GM18907 (cell line): Measurements from ENCODE around the gene ITGAL.
"Not testable (repeated sequence)": the region's sequence is repeated elsewhere in the genome, so short reads cannot be mapped to it uniquely, and the experiment has no call there.

Experiments
- ATAC-seq: cut with Tn5 transposase; IDR thresholded peaks from one replicate; pipeline ENCODE4 v1.9.1; 2021; ENCODE audit warnings: mild to moderate bottlenecking, moderate library complexity; ENCODE audit not compliant: unreplicated experiment

ITGAL gene

DNA sequence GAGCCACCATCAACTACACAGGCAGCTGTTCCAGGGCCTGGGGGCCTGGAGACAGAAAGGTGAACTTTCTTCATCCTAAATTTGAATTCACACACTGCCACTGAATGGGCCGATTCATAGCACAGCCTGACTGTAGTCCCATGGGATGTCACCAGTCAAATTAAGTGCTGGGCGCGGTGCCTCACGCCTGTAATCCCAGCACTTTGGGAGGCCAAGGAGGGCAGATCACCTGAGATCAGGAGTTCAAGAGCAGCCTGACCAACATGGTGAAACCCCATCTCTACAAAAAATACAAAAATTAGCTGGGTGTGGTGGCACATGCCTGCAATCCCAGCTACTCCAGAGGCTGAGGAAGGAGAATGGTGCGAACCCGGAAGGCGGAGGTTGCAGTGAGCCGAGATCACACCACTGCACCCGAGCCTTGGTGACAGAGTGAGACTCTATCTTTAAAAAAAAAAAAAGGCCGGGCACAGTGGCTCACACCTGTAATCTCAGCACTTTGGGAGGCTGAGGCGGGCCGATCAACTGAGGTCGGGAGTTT lies 67.5 kb downstream of the ITGAL start:
- ATAC-seq = not testable (repeated sequence)

- not testable (repeated sequence) for ATAC-seq
Observed at GRCh38 chr16:30540916-30541464, 68.4 kb downstream of the ITGAL start.

DNA sequence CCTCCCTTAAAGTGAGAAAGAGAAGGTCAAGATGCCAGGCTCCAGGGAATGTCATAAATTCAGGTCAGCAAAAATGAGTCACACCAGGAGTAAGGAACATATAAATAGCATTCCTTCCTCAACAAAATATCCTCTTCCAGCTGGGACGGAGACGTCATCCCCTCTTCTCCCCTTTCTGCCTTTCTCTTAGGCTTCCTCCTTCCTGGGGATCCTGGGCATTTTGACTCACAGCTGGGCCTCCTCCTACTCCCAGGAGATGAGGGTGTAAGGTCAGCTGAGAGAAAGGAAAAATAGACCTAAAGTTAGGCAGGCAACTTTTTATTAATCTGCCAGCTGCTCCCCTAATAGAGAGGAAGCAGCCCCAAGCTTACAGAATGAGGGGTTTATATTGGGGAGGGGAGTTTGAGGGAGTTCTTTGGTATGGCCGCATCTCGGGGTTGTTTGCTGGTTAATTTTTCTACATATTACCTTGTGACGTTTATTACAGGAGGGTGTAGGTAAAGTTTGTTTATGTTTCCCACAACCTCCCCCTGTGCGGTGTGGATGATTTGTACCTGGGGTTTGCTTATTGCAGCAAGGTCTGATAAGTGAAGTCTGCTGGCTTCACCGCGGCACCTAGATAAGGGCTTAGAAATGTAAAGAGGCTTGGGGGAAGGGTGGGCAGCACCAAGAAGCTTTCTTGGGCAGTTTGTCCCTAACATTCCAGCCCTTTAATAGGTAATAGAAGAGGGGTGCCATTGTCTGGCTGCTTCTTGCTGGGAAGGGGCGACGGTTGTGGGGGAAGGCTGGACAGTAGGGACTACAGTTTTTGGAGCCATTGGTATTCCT lies 69.2 kb downstream of the ITGAL start:
- ATAC-seq = no peak

DNA sequence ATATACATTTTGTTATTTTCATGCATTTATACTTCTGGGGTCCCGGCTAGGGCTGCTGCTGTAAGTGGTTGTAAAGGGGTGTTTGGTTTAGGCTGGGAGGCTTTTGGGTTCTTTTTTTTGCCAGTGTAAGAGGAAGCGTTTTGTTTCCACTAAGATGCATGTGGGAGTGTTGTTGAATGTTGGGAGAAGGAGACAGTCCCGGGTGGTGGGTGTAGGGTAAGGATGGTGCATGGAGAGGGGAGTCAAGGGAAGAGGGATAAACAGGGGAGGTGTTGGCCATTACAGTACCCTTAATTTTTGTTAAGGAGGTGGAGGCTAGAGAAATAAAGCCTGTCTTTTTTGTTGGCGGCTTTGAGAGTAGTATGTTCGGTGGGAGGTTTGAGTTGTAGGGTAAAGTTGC lies 70.5 kb downstream of the ITGAL start:
- no peak for ATAC-seq

DNA sequence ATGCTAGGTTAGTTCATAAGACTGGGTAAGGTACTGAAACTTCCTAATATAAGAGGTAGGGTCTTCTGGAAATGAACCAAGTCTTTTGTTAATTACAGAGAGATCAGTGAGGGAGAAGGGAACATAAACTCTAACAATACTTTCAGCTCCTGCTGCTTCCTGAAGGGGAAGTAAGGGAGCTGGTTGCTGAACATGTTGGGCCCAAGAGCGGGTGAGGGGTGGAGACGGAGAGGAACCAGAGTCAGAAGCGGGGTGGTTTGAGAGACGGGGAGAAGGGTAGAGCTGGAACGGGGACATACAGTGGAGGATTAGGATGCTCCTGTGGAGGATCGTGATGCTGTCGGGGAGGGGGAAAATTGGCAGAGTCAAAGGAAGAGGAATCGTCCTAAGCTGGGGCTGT lies 73.6 kb downstream of the ITGAL start:
- no peak for ATAC-seq

DNA sequence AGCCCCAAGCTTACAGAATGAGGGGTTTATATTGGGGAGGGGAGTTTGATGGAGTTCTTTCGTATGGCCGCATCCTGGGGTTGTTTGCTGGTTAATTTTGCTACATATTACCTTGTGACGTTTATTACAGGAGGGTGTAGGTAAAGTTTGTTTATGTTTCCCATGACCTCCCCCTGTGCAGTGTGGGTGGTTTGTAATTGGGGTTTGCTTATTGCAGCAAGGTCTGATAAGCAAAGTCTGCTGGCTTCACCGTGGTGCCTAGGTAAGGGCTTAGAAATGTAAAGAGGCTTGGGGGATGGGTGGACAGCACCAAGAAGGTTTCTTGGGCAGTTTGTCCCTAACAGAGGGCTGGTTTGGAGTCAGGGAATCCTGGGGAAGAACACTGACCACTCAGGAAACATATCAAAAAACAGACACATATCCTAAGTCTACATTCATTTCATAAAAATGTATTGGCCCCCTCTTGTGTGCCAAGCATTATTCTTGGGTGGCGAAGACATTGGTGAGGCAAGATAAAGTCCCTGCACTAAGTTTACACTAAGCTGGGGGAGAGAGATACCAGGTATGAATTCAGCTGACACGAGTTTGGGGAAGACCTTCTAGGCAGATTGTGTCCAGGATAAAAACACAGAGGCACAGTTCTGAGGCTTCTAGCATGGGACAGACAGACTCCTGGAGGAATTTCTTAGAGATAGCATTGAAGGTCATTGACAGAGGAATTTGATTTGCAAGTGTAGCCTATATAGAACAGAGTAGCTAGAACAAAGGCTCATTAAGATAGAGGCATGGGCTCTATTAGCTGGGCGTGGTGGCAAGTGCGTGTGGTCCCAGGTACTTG lies 76.1 kb downstream of the ITGAL start:
- no peak for ATAC-seq

- ATAC-seq = no peak
Observed at GRCh38 chr16:30551781-30552180, 79.2 kb downstream of the ITGAL start.

DNA sequence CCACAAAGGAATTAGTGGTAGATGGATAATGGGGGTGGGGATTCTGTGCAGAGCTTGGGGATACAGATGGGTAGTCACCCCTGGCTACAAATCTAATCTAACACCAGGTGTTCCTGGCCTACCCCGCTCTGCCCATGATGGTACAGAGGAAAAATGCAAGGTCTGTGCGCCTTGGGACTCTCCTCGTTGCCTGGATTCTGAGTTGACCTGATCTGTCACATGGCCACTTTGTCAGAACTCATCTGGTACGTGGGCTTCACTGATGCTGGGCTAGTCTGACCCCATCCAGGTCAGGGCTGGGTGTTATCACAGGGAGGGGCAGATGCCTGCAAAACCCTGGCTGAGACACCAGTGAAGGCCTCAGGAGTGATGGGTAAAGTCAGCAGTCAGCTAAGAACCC lies 80.4 kb downstream of the ITGAL start:
- no peak for ATAC-seq

- no peak for ATAC-seq
Observed at GRCh38 chr16:30553393-30553899, 80.9 kb downstream of the ITGAL start.

DNA sequence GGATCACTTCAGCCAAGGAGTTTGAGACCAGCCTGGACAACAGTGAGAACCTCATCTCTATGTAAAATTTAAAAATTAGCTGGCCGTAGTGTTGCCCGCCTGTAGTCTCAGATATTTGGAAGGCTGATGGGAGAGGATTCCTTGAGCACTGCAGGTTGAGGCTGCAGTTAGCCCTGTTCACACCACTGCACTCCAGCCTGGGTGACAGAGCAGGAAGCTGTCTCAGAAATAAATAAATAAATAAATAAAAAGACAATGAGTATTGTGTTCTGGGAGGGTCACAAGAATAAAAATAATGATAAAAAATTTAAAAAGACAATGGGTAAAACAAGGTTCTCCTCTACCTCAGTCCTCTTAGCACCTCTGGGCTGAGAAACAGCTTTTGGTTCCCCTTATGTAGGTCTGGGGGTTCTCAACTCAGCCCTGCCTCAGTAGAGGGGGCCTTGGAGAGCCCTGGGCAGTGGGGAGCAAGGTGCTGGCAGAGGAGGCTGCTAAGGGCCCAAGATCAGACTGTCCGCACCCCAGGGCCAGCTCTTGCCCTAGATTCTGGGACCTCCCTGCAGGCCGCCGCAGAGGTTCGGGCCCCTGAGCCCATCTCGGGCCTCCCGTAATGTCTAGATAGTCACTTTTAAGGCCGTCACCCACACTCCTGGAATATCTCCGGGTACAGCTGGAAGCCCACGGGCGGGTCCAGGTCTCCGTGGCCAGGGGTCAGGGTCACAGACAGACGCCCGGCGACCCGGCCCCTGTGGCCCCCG lies 82.2 kb downstream of the ITGAL start:
- no peak for ATAC-seq

DNA sequence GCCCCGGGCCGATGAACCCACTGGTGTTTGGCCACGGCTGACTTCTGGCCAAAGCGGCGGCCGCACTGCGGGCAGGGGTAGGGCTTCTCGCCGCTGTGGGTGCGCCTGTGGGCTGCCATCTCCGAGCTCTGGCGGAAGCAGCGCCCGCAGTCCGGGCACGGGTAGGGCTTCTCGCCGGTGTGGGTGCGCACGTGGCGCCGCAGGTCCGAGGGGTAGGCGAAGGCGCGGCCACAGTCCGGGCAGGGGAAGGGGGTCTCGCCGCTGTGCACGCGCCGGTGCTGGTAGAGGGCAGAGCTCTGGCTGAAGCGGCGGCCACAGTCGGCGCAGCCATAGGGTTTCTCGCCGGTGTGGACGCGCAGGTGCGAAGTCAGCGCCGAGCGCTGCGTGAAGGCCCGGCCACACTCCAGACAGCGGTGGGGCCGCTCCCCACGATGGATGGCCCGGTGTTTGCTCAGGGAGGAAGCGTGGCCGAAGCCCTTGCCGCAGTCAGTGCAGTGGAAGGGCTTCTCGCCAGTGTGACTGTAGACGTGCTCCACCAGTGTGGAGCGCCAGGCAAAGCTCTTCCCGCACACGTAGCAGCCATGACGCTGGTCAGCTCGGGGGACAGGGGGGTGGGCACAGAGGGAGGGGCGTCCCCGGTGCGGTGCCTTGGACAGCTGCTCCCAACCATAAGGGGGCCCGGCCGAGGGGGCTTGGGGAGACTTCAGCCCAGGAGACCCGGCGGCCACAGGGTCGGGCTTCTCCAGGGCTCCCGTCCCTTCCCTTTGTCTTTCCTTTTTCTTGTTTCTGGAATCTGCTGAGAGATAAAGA lies 83.0 kb downstream of the ITGAL start:
- ATAC-seq = no peak

- no peak for ATAC-seq
Observed at GRCh38 chr16:30556125-30556473, 83.6 kb downstream of the ITGAL start.

DNA sequence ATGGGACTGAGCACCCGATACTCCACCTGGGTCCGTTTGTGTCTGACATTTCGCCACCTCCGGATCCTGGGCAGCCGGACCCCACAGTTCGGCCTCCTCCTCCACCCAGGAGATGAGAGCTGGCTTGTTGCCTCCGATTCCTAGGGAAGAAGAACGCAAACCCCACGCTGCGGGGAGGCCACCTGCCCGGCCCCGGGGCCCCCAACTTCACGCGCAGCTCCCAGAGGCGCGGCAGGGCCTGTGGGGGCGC lies 85.1 kb downstream of the ITGAL start:
- no peak for ATAC-seq

GRCh38 chr16:30557957-30558788 lies 85.6 kb downstream of the ITGAL start, which contains the start of gene ZNF764:
Gene ZNF764, minus strand, starts transcription at chr16:30558374. Its CDS starts 192 bp downstream, at chr16:30558182.
- peak; percentile 89 for ATAC-seq

GRCh38 chr16:30558789-30559377 lies 86.3 kb downstream of the ITGAL start:
- no peak for ATAC-seq

GRCh38 chr16:30559690-30560089 lies 87.1 kb downstream of the ITGAL start:
- no peak for ATAC-seq

GRCh38 chr16:30561089-30561816 lies 88.7 kb downstream of the ITGAL start:
- ATAC-seq = no peak

GRCh38 chr16:30562021-30562420 lies 89.5 kb downstream of the ITGAL start:
- ATAC-seq = no peak
